A673 (cell line): ENCODE data around the gene CACNA1G.

Experiments used
- EZH2 ChIP-seq: fragments of 200-600 bp; sonication (generic); IDR thresholded peaks from 2 replicates; pipeline ENCODE4 v1.6.1; 2017; ENCODE audit warnings: borderline replicate concordance, low read depth, mild to moderate bottlenecking, mixed read lengths, antibody characterized with exemption, low read length; ENCODE audit not compliant: poor library complexity, severe bottlenecking
- TF ChIP-seq, protein P1 (sequence below): fragments of 300-800, 200-600 bp; sonication (generic); conservative IDR thresholded peaks from 2 replicates; pipeline ENCODE4 v1.5.1; 2017; ENCODE audit warnings: low read depth, mild to moderate bottlenecking, antibody characterized with exemption, low read length, moderate library complexity, mixed read lengths

DNA sequence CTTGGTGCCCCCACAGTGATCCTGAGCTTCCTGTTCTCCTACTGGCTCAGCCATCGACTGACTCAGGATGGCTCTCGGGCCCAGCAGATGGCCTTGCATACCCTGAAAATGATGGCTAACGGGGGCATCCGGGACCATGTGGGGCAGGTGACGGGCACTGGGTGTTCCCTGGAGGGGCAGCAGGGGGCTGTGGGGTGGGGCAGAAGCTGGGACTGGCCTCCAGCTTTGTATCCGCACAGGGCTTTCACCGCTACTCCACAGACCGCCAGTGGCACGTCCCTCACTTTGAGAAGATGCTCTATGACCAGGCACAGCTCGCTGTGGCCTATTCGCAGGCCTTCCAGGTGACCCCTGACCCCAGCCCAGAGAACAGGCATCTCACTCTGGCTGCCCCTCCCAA lies 10.5 kb upstream of the CACNA1G start:
- no peak for TF ChIP-seq EZH2
- TF ChIP-seq, protein P1, sequence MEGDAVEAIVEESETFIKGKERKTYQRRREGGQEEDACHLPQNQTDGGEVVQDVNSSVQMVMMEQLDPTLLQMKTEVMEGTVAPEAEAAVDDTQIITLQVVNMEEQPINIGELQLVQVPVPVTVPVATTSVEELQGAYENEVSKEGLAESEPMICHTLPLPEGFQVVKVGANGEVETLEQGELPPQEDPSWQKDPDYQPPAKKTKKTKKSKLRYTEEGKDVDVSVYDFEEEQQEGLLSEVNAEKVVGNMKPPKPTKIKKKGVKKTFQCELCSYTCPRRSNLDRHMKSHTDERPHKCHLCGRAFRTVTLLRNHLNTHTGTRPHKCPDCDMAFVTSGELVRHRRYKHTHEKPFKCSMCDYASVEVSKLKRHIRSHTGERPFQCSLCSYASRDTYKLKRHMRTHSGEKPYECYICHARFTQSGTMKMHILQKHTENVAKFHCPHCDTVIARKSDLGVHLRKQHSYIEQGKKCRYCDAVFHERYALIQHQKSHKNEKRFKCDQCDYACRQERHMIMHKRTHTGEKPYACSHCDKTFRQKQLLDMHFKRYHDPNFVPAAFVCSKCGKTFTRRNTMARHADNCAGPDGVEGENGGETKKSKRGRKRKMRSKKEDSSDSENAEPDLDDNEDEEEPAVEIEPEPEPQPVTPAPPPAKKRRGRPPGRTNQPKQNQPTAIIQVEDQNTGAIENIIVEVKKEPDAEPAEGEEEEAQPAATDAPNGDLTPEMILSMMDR, result no peak
